H1 (cell line): ENCODE results near the gene TDRD9. TPM values are rescaled to one million over a fixed set of nuclear protein-coding genes. Genes with fewer than 3 reads are reported as not detected.

Experiments
- CTCF ChIA-PET: fragments of 300-600 bp; sonication (Branson Sonifier 250); formaldehyde crosslinking; loops from one replicate; lab custom pipeline; 2021; ENCODE audit not compliant: partially characterized antibody; lab: Charles Lee
- POLR2A ChIA-PET: fragments of 300-600 bp; sonication (Branson Sonifier 250); formaldehyde crosslinking; loops from one replicate; lab custom pipeline; 2021; ENCODE audit warnings: inconsistent platforms; ENCODE audit not compliant: partially characterized antibody; lab: Charles Lee
- DNase-seq, 2 experiments: peaks; one replicate each; pipeline versions ENCODE4 v3.0.0 to v3.0.0-alpha.2; 2010 to 2022; ENCODE audit warnings: low spot score in 2 of 2, low read depth in 1 of 2, mixed read lengths in 1 of 2
- FAIRE-seq: peaks from 2 replicates; lab custom pipeline; 2011; peaks lifted over from hg19 to GRCh38; lab: Jason Lieb, UNC
- H2AFZ ChIP-seq: 2 replicates; pipeline ENCODE4 v1.8.1; 2012; ENCODE audit warnings: low read length, inconsistent platforms
- H2AK5ac ChIP-seq: 2 replicates; pipeline ENCODE4 v1.6.1; 2013; ENCODE audit warnings: low read depth, low read length
- H2BK120ac ChIP-seq: replicated peaks from 2 replicates; pipeline ENCODE3; 2013; ENCODE audit warnings: low read depth, low read length, inconsistent platforms
- H2BK12ac ChIP-seq: 2 replicates; pipeline ENCODE4 v1.6.1; 2013; ENCODE audit warnings: low read depth, low read length
- H2BK15ac ChIP-seq: 2 replicates; pipeline ENCODE4 v1.6.1; 2013; ENCODE audit warnings: low read length
- H2BK20ac ChIP-seq: 2 replicates; pipeline ENCODE4 v1.6.1; 2013; ENCODE audit warnings: low read length
- H2BK5ac ChIP-seq: 2 replicates; pipeline ENCODE4 v1.6.1; 2013; ENCODE audit warnings: low read depth, low read length
- H3K14ac ChIP-seq: 2 replicates; pipeline ENCODE4 v1.6.1; 2013; ENCODE audit warnings: inconsistent platforms; ENCODE audit not compliant: insufficient read length
- H3K18ac ChIP-seq: 2 replicates; pipeline ENCODE4 v1.6.1; 2013; ENCODE audit warnings: low read length; ENCODE audit errors: extremely low read depth
- H3K23ac ChIP-seq: 2 replicates; pipeline ENCODE4 v1.6.1; 2013; ENCODE audit warnings: inconsistent platforms; ENCODE audit not compliant: insufficient read length
- H3K23me2 ChIP-seq: 2 replicates; pipeline ENCODE4 v1.6.1; 2013; ENCODE audit warnings: low read depth, low read length
- H3K27ac ChIP-seq: 2 replicates; pipeline ENCODE4 v1.6.1; 2011; ENCODE audit warnings: low read depth, low read length, inconsistent platforms
- H3K27me3 ChIP-seq, 4 experiments: replicated peaks in 1 of 4; 1 replicate in 1 of 4; 2 replicates in 3 of 4; pipeline versions ENCODE4 v1.6.1 to v1.8.1; 2011 to 2013; ENCODE audit warnings: low read length in 3 of 4, mild to moderate bottlenecking in 3 of 4, inconsistent platforms in 2 of 4, mixed read lengths in 2 of 4, moderate library complexity in 1 of 4; ENCODE audit not compliant: control insufficient read depth in 3 of 4, insufficient read depth in 3 of 4; ENCODE audit errors: extremely low read depth in 1 of 4
- H3K36me3 ChIP-seq, 4 experiments: 2 replicates each; pipeline versions ENCODE4 v1.6.1 to v1.8.1; 2011 to 2013; ENCODE audit warnings: mild to moderate bottlenecking in 4 of 4, low read length in 3 of 4, moderate library complexity in 2 of 4, control low read depth in 1 of 4, inconsistent platforms in 1 of 4; ENCODE audit not compliant: insufficient read depth in 4 of 4, control insufficient read depth in 2 of 4
- H3K4ac ChIP-seq: replicated peaks from 2 replicates; pipeline ENCODE3; 2013; ENCODE audit warnings: low read length, low read depth, mixed read lengths, inconsistent platforms; ENCODE audit not compliant: insufficient read length
- H3K4me1 ChIP-seq, 4 experiments: replicated peaks in 1 of 4; 1 replicate in 1 of 4; 2 replicates in 3 of 4; pipeline versions ENCODE4 v1.6.1 to v1.8.1; 2011 to 2013; ENCODE audit warnings: low read length in 3 of 4, inconsistent platforms in 2 of 4, mixed read lengths in 1 of 4; ENCODE audit not compliant: insufficient read depth in 4 of 4, control insufficient read depth in 3 of 4
- H3K4me2 ChIP-seq, 2 experiments: 2 replicates each; pipeline versions ENCODE4 v1.6.1 to v1.8.1; 2011 to 2013; ENCODE audit warnings: low read depth in 2 of 2, low read length in 2 of 2, control low read depth in 1 of 2, inconsistent platforms in 1 of 2, mild to moderate bottlenecking in 1 of 2; ENCODE audit not compliant: insufficient read depth in 1 of 2
- H3K4me3 ChIP-seq, 4 experiments: fragments of 200-600, 300-600 bp in 1 of 4; sonication (generic), shearing (Covaris generic), sonication (Bioruptor Twin) in 1 of 4; 2 replicates each; pipeline versions ENCODE4 v1.5.1 to v1.8.1; 2011 to 2016; ENCODE audit warnings: low read length in 4 of 4, low read depth in 3 of 4, control low read depth in 2 of 4, inconsistent platforms in 2 of 4, mild to moderate bottlenecking in 2 of 4, mixed read lengths in 1 of 4, moderate library complexity in 1 of 4; ENCODE audit not compliant: insufficient read depth in 2 of 4; ENCODE audit errors: extremely low read depth in 1 of 4
- H3K56ac ChIP-seq: replicated peaks from 2 replicates; pipeline ENCODE3; 2013; ENCODE audit warnings: low read depth, mild to moderate bottlenecking, mixed read lengths, low read length, inconsistent platforms; ENCODE audit not compliant: insufficient read length
- H3K79me1 ChIP-seq: 2 replicates; pipeline ENCODE4 v1.6.1; 2013; ENCODE audit warnings: low read depth, low read length, control low read depth
- H3K79me2 ChIP-seq, 2 experiments: 2 replicates each; pipeline versions ENCODE4 v1.6.1 to v1.8.1; 2012 to 2013; ENCODE audit warnings: low read length in 2 of 2, mild to moderate bottlenecking in 2 of 2, inconsistent platforms in 1 of 2; ENCODE audit not compliant: insufficient read depth in 2 of 2, control insufficient read depth in 1 of 2
- H3K9ac ChIP-seq, 4 experiments: replicated peaks in 1 of 4; 1 replicate in 1 of 4; 2 replicates in 3 of 4; pipeline versions ENCODE4 v1.6.1 to v1.8.1; 2011 to 2013; ENCODE audit warnings: low read depth in 3 of 4, low read length in 3 of 4, control low read depth in 2 of 4, mild to moderate bottlenecking in 2 of 4, moderate library complexity in 2 of 4, inconsistent platforms in 1 of 4; ENCODE audit errors: extremely low read depth in 1 of 4
- H3K9me3 ChIP-seq, 2 experiments: 2 replicates each; pipeline versions ENCODE4 v1.6.1 to v1.8.1; 2012 to 2013; ENCODE audit warnings: mild to moderate bottlenecking in 2 of 2, moderate library complexity in 2 of 2, control low read depth in 1 of 2, inconsistent platforms in 1 of 2, low read depth in 1 of 2, low read length in 1 of 2, mixed read lengths in 1 of 2; ENCODE audit not compliant: insufficient read depth in 2 of 2
- H4K20me1 ChIP-seq, 2 experiments: replicated peaks in 1 of 2; 2 replicates each; pipeline versions ENCODE3 to v1.8.1; 2011 to 2013; ENCODE audit warnings: inconsistent platforms in 2 of 2, low read length in 2 of 2, mild to moderate bottlenecking in 1 of 2; ENCODE audit not compliant: insufficient read depth in 2 of 2, control insufficient read depth in 1 of 2
- H4K5ac ChIP-seq: 2 replicates; pipeline ENCODE4 v1.6.1; 2013; ENCODE audit warnings: low read length, low read depth, mixed read lengths, inconsistent platforms; ENCODE audit not compliant: insufficient read length
- H4K8ac ChIP-seq: 2 replicates; pipeline ENCODE4 v1.8.0; 2013; ENCODE audit warnings: mild to moderate bottlenecking, moderate library complexity, low read length, inconsistent platforms; ENCODE audit not compliant: insufficient read depth; ENCODE audit errors: extremely low read depth
- H4K91ac ChIP-seq: replicated peaks from 2 replicates; pipeline ENCODE3; 2013; ENCODE audit warnings: low read length, mixed read lengths, inconsistent platforms; ENCODE audit not compliant: insufficient read length
- CHD1 ChIP-seq: IDR thresholded peaks from 2 replicates; pipeline ENCODE4 v1.6.1; 2012; ENCODE audit warnings: low read depth, low read length, improper control_type of control experiment
- GTF2F1 ChIP-seq: IDR thresholded peaks from 2 replicates; pipeline ENCODE4 v1.6.1; 2012; ENCODE audit warnings: low read depth, low read length, improper control_type of control experiment, borderline replicate concordance
- JUND ChIP-seq: IDR thresholded peaks from 2 replicates; pipeline ENCODE4 v1.6.1; 2011; ENCODE audit warnings: mild to moderate bottlenecking, improper control_type of control experiment, low read length
- KDM5A ChIP-seq: fragments of 200-600 bp; IDR thresholded peaks from 2 replicates; pipeline ENCODE4 v1.7.1; 2012; ENCODE audit warnings: mild to moderate bottlenecking, low read length, inconsistent platforms, mixed read lengths
- RFX5 ChIP-seq: IDR thresholded peaks from 2 replicates; pipeline ENCODE4 v1.6.1; 2011; ENCODE audit warnings: low read depth, low read length, improper control_type of control experiment, borderline replicate concordance
- RNF2 ChIP-seq: fragments of 200-900, 300-1000 bp; sonication (generic); IDR thresholded peaks from 2 replicates; pipeline ENCODE4 v1.7.1; 2016; ENCODE audit warnings: borderline replicate concordance, low read depth, mild to moderate bottlenecking, antibody characterized with exemption, low read length; ENCODE audit not compliant: poor library complexity, severe bottlenecking; ENCODE audit errors: missing control alignments
- RXRA ChIP-seq: IDR thresholded peaks from 2 replicates; pipeline ENCODE4 v1.6.1; 2011; ENCODE audit warnings: low read depth, mild to moderate bottlenecking, low read length, moderate library complexity; ENCODE audit not compliant: insufficient read depth
- SIX5 ChIP-seq: IDR thresholded peaks from 2 replicates; pipeline ENCODE4 v1.6.1; 2011; ENCODE audit warnings: mild to moderate bottlenecking, low read depth, low read length
- SP4 ChIP-seq: IDR thresholded peaks from 2 replicates; pipeline ENCODE4 v1.6.1; 2012; ENCODE audit warnings: low read length, inconsistent platforms
- YY1 ChIP-seq: IDR thresholded peaks from 2 replicates; pipeline ENCODE4 v1.6.1; 2011; ENCODE audit warnings: low read depth, mild to moderate bottlenecking, low read length
- WGBS, 2 experiments: shearing (Covaris generic) in 1 of 2; methylation state at CpG; one replicate each; pipeline versions ENCODE4 v1.1.6 to v1.1.7; 2013 to 2015; ENCODE audit warnings: low lambda C conversion rate in 2 of 2, mixed read lengths in 2 of 2, inconsistent platforms in 1 of 2, low coverage in 1 of 2, missing lambda C conversion rate in 1 of 2; ENCODE audit not compliant: insufficient replicate concordance in 2 of 2, insufficient coverage in 1 of 2, insufficient read length in 1 of 2; ENCODE audit errors: extremely low coverage in 1 of 2, missing lambda C conversion rate in 1 of 2; 5-methylcytosine and 5-hydroxymethylcytosine counted together
- polyA plus RNA-seq, 7 experiments: library from polyadenylated mRNA; depleted of rRNA in 3 of 7; stranded (reverse) in 5 of 7; unstranded in 2 of 7; fragments of >200 nt in 5 of 7; fragments of 200-250 nt in 2 of 7; gene quantifications; 1 replicate in 5 of 7; 2 replicates in 1 of 7; 4 replicates in 1 of 7; pipeline versions ENCODE4 v1.2.1 to v1.2.3, GENCODE V29; 2011 to 2013; ENCODE audit warnings: missing spikeins in 2 of 7, mixed read lengths in 2 of 7
- total RNA-seq: library from RNA; stranded (reverse); fragmentation: NEBNext Ultra II Directional; extraction: Animal tissue kit (Norgen Biotek cat#: 25700); gene quantifications from 2 replicates; pipeline ENCODE4 v1.2.1, GENCODE V29; 2021

The TDRD9 gene
- total and polyA plus RNA-seq, 2 of the 8 experiments (the other 6 are each of a cell fraction or from before 2014, with no cell fraction given), result not detected

GRCh38 chr14:103974575-103974974 lies 46.3 kb downstream of the TDRD9 start:
- Histone ChIP-seq H4K8ac (no peak overlapping the region), H3K4me3 (no peak overlapping the region), H3K4me2 (no peak overlapping the region), H2AK5ac (no peak overlapping the region), H4K91ac (no peak overlapping the region), H3K4ac (no peak overlapping the region), H3K23me2 (no peaks in the 10 kb centered on the region), H2BK20ac (no peak overlapping the region), H4K20me1 (no peaks in the 10 kb centered on the region), H3K79me2 (no peaks in the 10 kb centered on the region), H3K27ac (no peak overlapping the region), H2BK15ac (no peak overlapping the region), H3K79me1 (no peaks in the 10 kb centered on the region), H3K23ac (no peak overlapping the region), H2BK120ac (no peak overlapping the region), H2AFZ (no peak overlapping the region), H3K9ac (no peak overlapping the region), H2BK5ac (no peak overlapping the region), H3K14ac (no peak overlapping the region), H3K9me3 (0 out of 4 replicates have a peak, but pooled peaks cover 0 to 4% of the 10 kb centered on the region in 2 experiments), H3K36me3 (no peaks in the 10 kb centered on the region), H4K5ac (no peak overlapping the region), H3K4me1 (no peaks in the 10 kb centered on the region), H3K18ac (no peak overlapping the region), H3K56ac (no peak overlapping the region), H3K27me3 (no peaks in the 10 kb centered on the region), H2BK12ac (no peak overlapping the region)
- no peak for FAIRE-seq
- no peak for DNase-seq
- ChIA-PET POLR2A (no interaction called here), CTCF (interaction anchor here (0.8 to 1.5 kb wide), 2 partner anchors 74 to 526 kb away, joined by 3 read pairs; no protein-coding TSS in a partner anchor)
- TF ChIP-seq JUND, result no peak
- no peak for TF ChIP-seq CHD1
- no peak for TF ChIP-seq SIX5
- no peak for TF ChIP-seq YY1
- no peak for TF ChIP-seq RNF2
- no peak for TF ChIP-seq SP4
- TF ChIP-seq KDM5A, result no peak
- no peak for TF ChIP-seq GTF2F1
- TF ChIP-seq RXRA, result no peak
- TF ChIP-seq RFX5, result no peak
- WGBS, 2 experiments, result 82% methylated on average over 2 of the region's 2 CpGs; no CpG with 5 or more reads in 1 of the 2 experiments
